H9 (cell line): ENCODE measurements around the gene FADS2. TPM values are rescaled to one million over a fixed set of nuclear protein-coding genes. Genes with fewer than 3 reads are reported as not detected.

Source experiments
- DNase-seq: peaks from one replicate; pipeline ENCODE4 v3.0.0-alpha.2; 2017
- H2AFZ ChIP-seq: one replicate; pipeline ENCODE4 v1.6.1; 2013; ENCODE audit warnings: mild to moderate bottlenecking, low read length, control low read depth, moderate library complexity
- H2AK5ac ChIP-seq: 2 replicates; pipeline ENCODE4 v1.6.1; 2013; ENCODE audit warnings: low read length, control low read depth, mixed read lengths; ENCODE audit not compliant: insufficient read length
- H2BK120ac ChIP-seq: one replicate; pipeline ENCODE4 v1.6.1; 2013; ENCODE audit warnings: low read depth, mild to moderate bottlenecking, low read length, control low read depth, inconsistent platforms; ENCODE audit not compliant: poor library complexity, severe bottlenecking
- H2BK12ac ChIP-seq: 2 replicates; pipeline ENCODE4 v1.6.1; 2013; ENCODE audit warnings: low read length, control low read depth, mixed read lengths, low read depth; ENCODE audit not compliant: insufficient read length
- H2BK15ac ChIP-seq: 2 replicates; pipeline ENCODE4 v1.6.1; 2013; ENCODE audit warnings: low read depth, low read length, control low read depth
- H2BK20ac ChIP-seq: one replicate; pipeline ENCODE4 v1.6.1; 2013; ENCODE audit warnings: low read depth, mild to moderate bottlenecking, low read length, control low read depth, inconsistent platforms; ENCODE audit not compliant: poor library complexity, severe bottlenecking
- H2BK5ac ChIP-seq: 2 replicates; pipeline ENCODE4 v1.6.1; 2013; ENCODE audit warnings: low read length, control low read depth, mixed read lengths; ENCODE audit not compliant: insufficient read length
- H3K14ac ChIP-seq: 2 replicates; pipeline ENCODE4 v1.6.1; 2013; ENCODE audit warnings: low read length, control low read depth; ENCODE audit not compliant: insufficient read depth
- H3K18ac ChIP-seq: 2 replicates; pipeline ENCODE4 v1.6.1; 2013; ENCODE audit warnings: low read depth, mild to moderate bottlenecking, mixed read lengths, low read length, control low read depth; ENCODE audit not compliant: insufficient read length
- H3K23ac ChIP-seq: 2 replicates; pipeline ENCODE4 v1.6.1; 2013; ENCODE audit warnings: low read length, control low read depth, mixed read lengths, low read depth; ENCODE audit not compliant: insufficient read length
- H3K23me2 ChIP-seq: 2 replicates; pipeline ENCODE4 v1.6.1; 2013; ENCODE audit warnings: low read depth, mild to moderate bottlenecking, mixed read lengths, low read length, control low read depth; ENCODE audit not compliant: insufficient read length, poor library complexity, severe bottlenecking
- H3K27ac ChIP-seq: 2 replicates; pipeline ENCODE4 v1.5.1; 2013; ENCODE audit warnings: low read length, control low read depth, mixed read lengths, low read depth; ENCODE audit not compliant: insufficient read length
- H3K27me3 ChIP-seq: 2 replicates; pipeline ENCODE4 v1.6.1; 2013; ENCODE audit warnings: low read length, control low read depth, inconsistent platforms; ENCODE audit not compliant: insufficient read depth
- H3K4ac ChIP-seq: 2 replicates; pipeline ENCODE4 v1.6.1; 2013; ENCODE audit warnings: low read depth, mild to moderate bottlenecking, control low read depth, inconsistent platforms, low read length, moderate library complexity
- H3K4me1 ChIP-seq: 2 replicates; pipeline ENCODE4 v1.6.1; 2013; ENCODE audit warnings: low read length, control low read depth, inconsistent platforms; ENCODE audit not compliant: insufficient read depth
- H3K4me2 ChIP-seq: 2 replicates; pipeline ENCODE4 v1.6.1; 2013; ENCODE audit warnings: low read length, control low read depth, mixed read lengths; ENCODE audit not compliant: insufficient read length, insufficient read depth
- H3K56ac ChIP-seq: 2 replicates; pipeline ENCODE4 v1.6.1; 2013; ENCODE audit warnings: low read depth, mild to moderate bottlenecking, mixed read lengths, low read length, control low read depth; ENCODE audit not compliant: insufficient read length
- H3K79me1 ChIP-seq: 2 replicates; pipeline ENCODE4 v1.6.1; 2013; ENCODE audit warnings: low read depth, mild to moderate bottlenecking, moderate library complexity, low read length, control low read depth, inconsistent platforms; ENCODE audit not compliant: insufficient read depth, poor library complexity, severe bottlenecking
- H3K79me2 ChIP-seq: 2 replicates; pipeline ENCODE4 v1.6.1; 2013; ENCODE audit warnings: low read length, control low read depth, inconsistent platforms; ENCODE audit not compliant: insufficient read depth
- H3K9ac ChIP-seq: 2 replicates; pipeline ENCODE4 v1.6.1; 2013; ENCODE audit warnings: low read length, control low read depth, mixed read lengths; ENCODE audit not compliant: insufficient read length; ENCODE audit errors: extremely low read depth
- H3K9me3 ChIP-seq: one replicate; pipeline ENCODE4 v1.6.1; 2013; ENCODE audit warnings: low read depth, low read length, inconsistent platforms; ENCODE audit not compliant: control insufficient read depth
- H3T11ph ChIP-seq: one replicate; pipeline ENCODE4 v1.6.1; 2013; ENCODE audit warnings: mild to moderate bottlenecking, low read length, control low read depth, inconsistent platforms
- H4K20me1 ChIP-seq: one replicate; pipeline ENCODE4 v1.6.1; 2013; ENCODE audit not compliant: control insufficient read depth, insufficient read length, insufficient read depth
- H4K5ac ChIP-seq: 2 replicates; pipeline ENCODE4 v1.6.1; 2013; ENCODE audit warnings: low read depth, mild to moderate bottlenecking, mixed read lengths, low read length, control low read depth; ENCODE audit not compliant: insufficient read length
- H4K8ac ChIP-seq: replicated peaks from 2 replicates; pipeline ENCODE4 v1.6.1; 2013; ENCODE audit warnings: low read length, control low read depth, mixed read lengths, low read depth; ENCODE audit not compliant: insufficient read length
- H4K91ac ChIP-seq: 2 replicates; pipeline ENCODE4 v1.6.1; 2013; ENCODE audit warnings: low read depth, mild to moderate bottlenecking, moderate library complexity, mixed read lengths, low read length, control low read depth; ENCODE audit not compliant: insufficient read length
- H3K27ac Mint-ChIP-seq, 3 experiments: 2 replicates in 2 of 3; 3 replicates in 1 of 3; pipeline ENCODE4 v1.8.0; 2020 to 2021; ENCODE audit warnings: mixed read lengths in 3 of 3, mild to moderate bottlenecking in 1 of 3, moderate library complexity in 1 of 3
- H3K27me3 Mint-ChIP-seq: 2 replicates; pipeline ENCODE4 v1.8.0; 2021; ENCODE audit warnings: low read depth, mild to moderate bottlenecking, moderate library complexity, mixed read lengths
- H3K36me3 Mint-ChIP-seq, 3 experiments: 2 replicates in 2 of 3; 3 replicates in 1 of 3; pipeline ENCODE4 v1.8.0; 2020 to 2021; ENCODE audit warnings: low read depth in 3 of 3, mixed read lengths in 3 of 3; ENCODE audit not compliant: insufficient read depth in 1 of 3
- H3K4me1 Mint-ChIP-seq, 2 experiments: 2 replicates each; pipeline ENCODE4 v1.8.0; 2020; ENCODE audit warnings: mixed read lengths in 2 of 2
- H3K4me3 Mint-ChIP-seq, 2 experiments: 2 replicates in 1 of 2; 3 replicates in 1 of 2; pipeline ENCODE4 v1.8.0; 2020 to 2021; ENCODE audit warnings: mild to moderate bottlenecking in 2 of 2, mixed read lengths in 2 of 2, moderate library complexity in 1 of 2
- H3K9me3 Mint-ChIP-seq, 2 experiments: 2 replicates in 1 of 2; 3 replicates in 1 of 2; pipeline ENCODE4 v1.8.0; 2020; ENCODE audit warnings: mild to moderate bottlenecking in 2 of 2, mixed read lengths in 2 of 2, moderate library complexity in 1 of 2
- WGBS: extraction: QIAGEN DNeasy Blood & Tissue Kit; methylation state at CpG from one replicate; pipeline ENCODE4 v1.1.7; 2013; ENCODE audit warnings: missing lambda C conversion rate, low lambda C conversion rate, mixed read lengths; ENCODE audit not compliant: insufficient read length; ENCODE audit errors: extremely low coverage; 5-methylcytosine and 5-hydroxymethylcytosine counted together
- total RNA-seq: library from RNA; stranded (reverse); gene quantifications from 2 replicates; pipeline ENCODE4 v1.2.1, GENCODE V29; 2021
- TF ChIP-seq, protein P1 (sequence below): fragments of 200-600 bp; sonication (generic); conservative IDR thresholded peaks from 3 replicates; pipeline ENCODE4 v1.8.0; 2021; ENCODE audit warnings: antibody characterized with exemption, mild to moderate bottlenecking

FADS2 gene
- total RNA-seq, 1 experiment from 2014 or later: 322 TPM

DNA sequence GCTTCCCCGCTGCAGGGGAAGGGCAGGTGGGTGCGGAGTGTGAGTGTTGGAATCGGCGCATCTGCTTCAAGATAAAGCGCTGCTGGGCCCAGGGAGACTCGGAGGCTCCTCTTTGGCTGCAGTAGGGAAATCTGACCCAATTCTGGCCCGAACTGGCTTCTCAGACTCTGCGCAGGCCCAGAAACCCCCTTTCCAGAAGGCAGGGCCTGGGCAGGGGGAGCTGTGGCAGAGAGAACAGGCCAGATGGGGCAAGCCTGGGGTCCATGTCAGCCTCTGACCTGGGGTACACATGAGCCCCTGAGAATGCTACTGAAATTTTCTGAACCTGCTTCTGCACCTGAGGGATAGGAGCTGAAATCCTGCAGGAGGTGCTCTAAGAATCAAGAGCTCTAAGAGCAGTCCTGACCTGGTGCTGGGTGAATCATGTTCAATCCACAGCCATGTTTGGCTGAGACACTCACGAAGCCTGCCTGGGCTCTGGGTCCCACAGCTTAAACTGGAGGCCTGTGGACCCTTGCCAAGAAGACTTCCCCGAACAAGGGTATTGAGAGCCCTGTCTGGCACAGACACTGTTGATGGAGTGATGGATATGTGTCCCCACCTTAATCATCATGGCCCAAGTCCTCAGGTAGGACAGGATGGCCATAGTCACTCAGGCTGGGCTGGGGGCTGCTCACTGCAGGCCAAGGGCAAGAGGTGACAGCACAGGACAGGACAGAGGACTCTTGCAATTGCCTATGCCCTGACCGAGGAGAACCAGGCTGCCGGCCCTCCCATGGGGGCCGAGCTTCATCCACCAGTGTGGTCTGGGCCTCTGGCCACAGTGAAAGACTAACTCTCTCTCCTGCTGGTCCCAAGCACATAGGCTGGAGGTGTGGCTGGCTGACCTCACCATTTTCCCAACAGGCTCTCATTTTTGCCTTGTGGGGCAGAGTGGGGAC, 82.4 kb downstream of the FADS2 start:
- no peaks in the 10 kb centered on the region for H3K27me3 ChIP-seq
- no peak overlapping the region for H2BK15ac ChIP-seq
- no peak overlapping the region for H3K18ac ChIP-seq
- no peak overlapping the region for H4K8ac ChIP-seq
- Mint-ChIP-seq H3K27ac (no peak overlapping the region), H3K9me3 (no peaks in the 10 kb centered on the region), H3K36me3 (no peaks in the 10 kb centered on the region), H3K27me3 (peaks cover 12% of the 10 kb centered on the region), H3K4me1 (peaks cover 7 to 23% of the 10 kb centered on the region in 2 experiments), H3K4me3 (no peak overlapping the region)
- no peaks in the 10 kb centered on the region for H4K20me1 ChIP-seq
- no peak overlapping the region for H2BK5ac ChIP-seq
- no peak overlapping the region for H3K4ac ChIP-seq
- DNase-seq: no peak
- H3K27ac ChIP-seq: no peak overlapping the region
- H2AFZ ChIP-seq: no peak overlapping the region
- H3K23me2 ChIP-seq: no peaks in the 10 kb centered on the region
- H3K79me1 ChIP-seq: no peaks in the 10 kb centered on the region
- no peaks in the 10 kb centered on the region for H3K9me3 ChIP-seq
- no peak overlapping the region for H2BK20ac ChIP-seq
- no peak overlapping the region for H4K5ac ChIP-seq
- no peak overlapping the region for H2AK5ac ChIP-seq
- no peak overlapping the region for H3K23ac ChIP-seq
- no peak overlapping the region for H4K91ac ChIP-seq
- H2BK12ac ChIP-seq: no peak overlapping the region
- no peak overlapping the region for H2BK120ac ChIP-seq
- WGBS: no CpG with 5 or more reads among the region's 13 CpGs
- H3K4me1 ChIP-seq: no peaks in the 10 kb centered on the region; the same call in 1 of the 2 replicates
- H3K4me2 ChIP-seq: no peak overlapping the region
- no peak overlapping the region; the same call in 1 of the 2 replicates for H3K14ac ChIP-seq
- no peak overlapping the region for H3K9ac ChIP-seq
- H3K79me2 ChIP-seq: no peaks in the 10 kb centered on the region
- H3T11ph ChIP-seq: no peak overlapping the region
- TF ChIP-seq, protein P1, sequence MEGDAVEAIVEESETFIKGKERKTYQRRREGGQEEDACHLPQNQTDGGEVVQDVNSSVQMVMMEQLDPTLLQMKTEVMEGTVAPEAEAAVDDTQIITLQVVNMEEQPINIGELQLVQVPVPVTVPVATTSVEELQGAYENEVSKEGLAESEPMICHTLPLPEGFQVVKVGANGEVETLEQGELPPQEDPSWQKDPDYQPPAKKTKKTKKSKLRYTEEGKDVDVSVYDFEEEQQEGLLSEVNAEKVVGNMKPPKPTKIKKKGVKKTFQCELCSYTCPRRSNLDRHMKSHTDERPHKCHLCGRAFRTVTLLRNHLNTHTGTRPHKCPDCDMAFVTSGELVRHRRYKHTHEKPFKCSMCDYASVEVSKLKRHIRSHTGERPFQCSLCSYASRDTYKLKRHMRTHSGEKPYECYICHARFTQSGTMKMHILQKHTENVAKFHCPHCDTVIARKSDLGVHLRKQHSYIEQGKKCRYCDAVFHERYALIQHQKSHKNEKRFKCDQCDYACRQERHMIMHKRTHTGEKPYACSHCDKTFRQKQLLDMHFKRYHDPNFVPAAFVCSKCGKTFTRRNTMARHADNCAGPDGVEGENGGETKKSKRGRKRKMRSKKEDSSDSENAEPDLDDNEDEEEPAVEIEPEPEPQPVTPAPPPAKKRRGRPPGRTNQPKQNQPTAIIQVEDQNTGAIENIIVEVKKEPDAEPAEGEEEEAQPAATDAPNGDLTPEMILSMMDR: no peak
- no peak overlapping the region for H3K56ac ChIP-seq
